IMR-90 (cell line): Measurements from ENCODE around the gene GCK. TPM values are rescaled to one million over a fixed set of nuclear protein-coding genes. Genes with fewer than 3 reads are reported as not detected.

ENCODE experiments used
- ATAC-seq: fragments of 200-7000 bp; cut with Tn5 transposase; 2 replicates; pipeline ENCODE4 v1.9.1; 2020; ENCODE audit warnings: low read depth, mild to moderate bottlenecking, moderate library complexity
- BruUV-seq: library from RNA; stranded (reverse); fragments of 400-500 nt; replicated peaks from 2 replicates; lab custom pipeline; 2021; lab: Mats Ljungman, UMichigan
- CTCF ChIA-PET: fragments of 300-600 bp; formaldehyde crosslinking; extraction: SDS; loops from one replicate; lab custom pipeline; 2021; ENCODE audit warnings: antibody characterized with exemption; lab: Yijun Ruan, JAX
- POLR2A ChIA-PET: fragments of 300-600 bp; sonication (Branson Sonifier 250); formaldehyde crosslinking; loops from one replicate; lab custom pipeline; 2022; ENCODE audit warnings: antibody characterized with exemption; ENCODE audit not compliant: unreplicated experiment; lab: Charles Lee
- DNase-seq: peaks from one replicate; pipeline ENCODE4 v3.0.0; 2013
- H2AFZ ChIP-seq: replicated peaks from 2 replicates; pipeline ENCODE3; 2013; ENCODE audit warnings: low read length, mild to moderate bottlenecking; ENCODE audit not compliant: poor library complexity
- H2AK5ac ChIP-seq: 2 replicates; pipeline ENCODE4 v1.6.1; 2013; ENCODE audit warnings: low read depth, low read length, inconsistent platforms
- H2AK9ac ChIP-seq: replicated peaks from 2 replicates; pipeline ENCODE3; 2013; ENCODE audit warnings: mild to moderate bottlenecking, low read depth, low read length, moderate library complexity; ENCODE audit not compliant: poor library complexity
- H2BK120ac ChIP-seq: 2 replicates; pipeline ENCODE4 v1.6.1; 2013; ENCODE audit warnings: low read depth, low read length, inconsistent platforms
- H2BK15ac ChIP-seq: 3 replicates; pipeline ENCODE4 v1.6.1; 2013; ENCODE audit warnings: low read depth, low read length, inconsistent platforms
- H2BK20ac ChIP-seq: 2 replicates; pipeline ENCODE4 v1.6.1; 2013; ENCODE audit warnings: low read depth, mild to moderate bottlenecking, inconsistent platforms, low read length, moderate library complexity
- H2BK5ac ChIP-seq: 2 replicates; pipeline ENCODE4 v1.6.1; 2013; ENCODE audit warnings: mild to moderate bottlenecking, low read depth, low read length, inconsistent platforms; ENCODE audit not compliant: poor library complexity, severe bottlenecking
- H3K14ac ChIP-seq: replicated peaks from 2 replicates; pipeline ENCODE4 v1.6.1; 2013; ENCODE audit warnings: low read depth, low read length, inconsistent platforms
- H3K18ac ChIP-seq: 2 replicates; pipeline ENCODE4 v1.6.1; 2013; ENCODE audit warnings: low read depth, low read length, control low read depth
- H3K23ac ChIP-seq: 2 replicates; pipeline ENCODE4 v1.6.1; 2013; ENCODE audit warnings: low read depth, low read length, inconsistent platforms
- H3K27ac ChIP-seq: 2 replicates; pipeline ENCODE4 v1.5.1; 2013; ENCODE audit warnings: mild to moderate bottlenecking, control low read depth, low read length; ENCODE audit not compliant: insufficient read depth
- H3K27me3 ChIP-seq: 2 replicates; pipeline ENCODE4 v1.6.1; 2013; ENCODE audit warnings: low read length; ENCODE audit not compliant: control insufficient read depth, insufficient read depth
- H3K36me3 ChIP-seq: 2 replicates; pipeline ENCODE4 v1.6.1; 2013; ENCODE audit warnings: low read length, mixed read lengths; ENCODE audit not compliant: control insufficient read depth, insufficient read depth
- H3K4ac ChIP-seq: 2 replicates; pipeline ENCODE4 v1.6.1; 2013; ENCODE audit warnings: low read depth, low read length, inconsistent platforms
- H3K4me1 ChIP-seq: 2 replicates; pipeline ENCODE4 v1.6.1; 2013; ENCODE audit warnings: low read length, mixed read lengths; ENCODE audit not compliant: control insufficient read depth, insufficient read depth
- H3K4me2 ChIP-seq: 2 replicates; pipeline ENCODE4 v1.6.1; 2013; ENCODE audit warnings: low read depth, mild to moderate bottlenecking, control low read depth, low read length, moderate library complexity
- H3K4me3 ChIP-seq: 2 replicates; pipeline ENCODE4 v1.5.1; 2013; ENCODE audit warnings: low read depth, mild to moderate bottlenecking, control low read depth, low read length, moderate library complexity; ENCODE audit not compliant: insufficient read depth
- H3K56ac ChIP-seq: 2 replicates; pipeline ENCODE4 v1.6.1; 2013; ENCODE audit warnings: low read length, inconsistent platforms; ENCODE audit not compliant: insufficient read depth; ENCODE audit errors: extremely low read depth
- H3K79me1 ChIP-seq, 2 experiments: 2 replicates each; pipeline ENCODE4 v1.6.1; 2013; ENCODE audit warnings: low read length in 2 of 2, inconsistent platforms in 1 of 2, low read depth in 1 of 2
- H3K9ac ChIP-seq: 2 replicates; pipeline ENCODE4 v1.6.1; 2013; ENCODE audit warnings: low read depth, low read length, control low read depth
- H3K9me1 ChIP-seq: 2 replicates; pipeline ENCODE4 v1.6.1; 2013; ENCODE audit warnings: low read length, inconsistent platforms; ENCODE audit not compliant: insufficient read depth
- H3K9me3 ChIP-seq: 2 replicates; pipeline ENCODE4 v1.6.1; 2013; ENCODE audit warnings: low read length; ENCODE audit not compliant: control insufficient read depth, insufficient read depth
- H4K20me1 ChIP-seq: 2 replicates; pipeline ENCODE4 v1.6.1; 2013; ENCODE audit warnings: low read length, inconsistent platforms; ENCODE audit not compliant: insufficient read depth
- H4K5ac ChIP-seq: 2 replicates; pipeline ENCODE4 v1.6.1; 2013; ENCODE audit warnings: mild to moderate bottlenecking, low read depth, low read length, control low read depth
- H4K8ac ChIP-seq, 2 experiments: 2 replicates each; pipeline ENCODE4 v1.6.1; 2013; ENCODE audit warnings: low read depth in 2 of 2, low read length in 2 of 2, control low read depth in 1 of 2, inconsistent platforms in 1 of 2
- H4K91ac ChIP-seq: 2 replicates; pipeline ENCODE4 v1.6.1; 2013; ENCODE audit warnings: low read depth, low read length, inconsistent platforms; ENCODE audit not compliant: insufficient read depth
- FOS ChIP-seq: fragments of 150-350 bp; IDR thresholded peaks from 2 replicates; pipeline ENCODE4 v1.6.1; 2016; ENCODE audit warnings: low read depth, low read length
- MAZ ChIP-seq: IDR thresholded peaks from 2 replicates; pipeline ENCODE4 v1.6.1; 2012; ENCODE audit warnings: low read depth, mild to moderate bottlenecking, low read length, improper control_type of control experiment, moderate library complexity, borderline replicate concordance
- NFE2L2 ChIP-seq: fragments of 150-350 bp; IDR thresholded peaks from 2 replicates; pipeline ENCODE4 v1.6.1; 2016; ENCODE audit warnings: low read depth, mild to moderate bottlenecking, low read length
- WGBS, 2 experiments: methylation state at CpG; one replicate each; pipeline versions ENCODE4 v1.1.5 to v1.1.7; 2013; ENCODE audit warnings: missing lambda C conversion rate in 2 of 2; ENCODE audit not compliant: insufficient read length in 1 of 2; ENCODE audit errors: extremely low coverage in 2 of 2; 5-methylcytosine and 5-hydroxymethylcytosine counted together
- dilution Hi-C: fragments of 300-500 bp; cut with HindIII; formaldehyde crosslinking; loops from one replicate; pipeline ENCODE4 v1.14.3; 2018; ENCODE audit warnings: low sequenced_read_pairs; ENCODE audit not compliant: unreplicated experiment
- in situ Hi-C: fragments of 300-500 bp; cut with MboI; formaldehyde crosslinking; loops from 3 replicates; pipeline ENCODE4 v1.14.3; 2019; ENCODE audit warnings: low sequenced_read_pairs, inconsistent platforms, mixed read lengths
- intact Hi-C: fragments of 100-400 bp; cut with micrococcal nuclease; formaldehyde crosslinking; loops from 2 replicates; pipeline ENCODE4 v1.10.0; 2022
- polyA plus RNA-seq, 3 experiments: library from polyadenylated mRNA; depleted of rRNA; stranded (reverse); fragments of >200 nt; gene quantifications; 2 replicates each; pipeline ENCODE4 v1.2.3, GENCODE V29; 2012; ENCODE audit warnings: low replicate concordance in 1 of 3
- total RNA-seq: library from RNA; depleted of rRNA; stranded (reverse); fragments of >200 nt; gene quantifications from 2 replicates; pipeline ENCODE4 v1.2.3, GENCODE V29; 2012

GCK gene
- total and polyA plus RNA-seq, 2 of the 4 experiments (the other 2 are of a cell fraction) = 0.14 to 0.18 TPM

- H3K18ac ChIP-seq = no peak overlapping the region
- TF ChIP-seq NFE2L2 = no peak
- no peak for TF ChIP-seq FOS
- no peak for TF ChIP-seq MAZ
- CTCF ChIA-PET = no interaction called here
Observed at GRCh38 chr7:44157116-44158080, 31.8 kb downstream of the GCK start.

More at GRCh38 chr7:44157116-44158080, 31.8 kb downstream of the GCK start:
- 75% methylated on average over 6 of the region's 15 CpGs; no CpG with 5 or more reads in 1 of the 2 experiments for WGBS, 2 experiments
- Histone ChIP-seq H3K27me3 (peaks cover 6% of the 10 kb centered on the region; the same call in 1 of the 2 replicates), H3K23ac (no peak overlapping the region), H4K5ac (no peak overlapping the region), H3K4me2 (no peak overlapping the region), H3K4me1 (peaks cover 1% of the 10 kb centered on the region), H2BK5ac (no peak overlapping the region), H3K79me1 (no peaks in the 10 kb centered on the region), H3K9me3 (no peaks in the 10 kb centered on the region), H3K9ac (no peak overlapping the region), H4K91ac (no peak overlapping the region), H2AK5ac (no peak overlapping the region), H2BK20ac (no peak overlapping the region), H2BK15ac (no peak overlapping the region), H3K14ac (no peak overlapping the region), H3K4ac (no peak overlapping the region), H2AK9ac (no peak overlapping the region), H3K56ac (no peak overlapping the region), H3K27ac (no peak overlapping the region), H4K20me1 (no peaks in the 10 kb centered on the region), H3K36me3 (no peaks in the 10 kb centered on the region), H4K8ac (no peak overlapping the region), H2BK120ac (no peak overlapping the region), H3K4me3 (no peak overlapping the region), H3K9me1 (peaks cover 3% of the 10 kb centered on the region; the same call in 1 of the 2 replicates), H2AFZ (no peak overlapping the region)
- intact Hi-C loops (no loop called here), dilution Hi-C loops (no loop called here), in situ Hi-C loops (no loop called here)
- no TSS peak for BruUV-seq
- ATAC-seq = no peak
- POLR2A ChIA-PET = no interaction called here
- no peak for DNase-seq
